ENCODE measurements around the gene MRPL28.

- TF ChIP-seq CTCF (IDR thresholded peaks at IDR 0.05) (no peak), POLR2AphosphoS5 (IDR thresholded peaks at IDR 0.05; ENCODE audit: low read depth, low read length) (no peak), REST (IDR thresholded peaks at IDR 0.05; ENCODE audit: insufficient read depth in 1 of 2, low read depth in 2 of 2, low read length in 1 of 2) (no peak), SIN3A (IDR thresholded peaks at IDR 0.05; ENCODE audit: borderline replicate concordance, insufficient read depth, low read depth, low read length) (no peak)
These were observed 3.9 kb downstream of the MRPL28 start for GRCh38 chr16:366476-366875.
